ENCODE data around the gene RRP36. TPM values are rescaled to one million over a fixed set of nuclear protein-coding genes. Genes with fewer than 3 reads are reported as not detected.

The RRP36 gene
- total and polyA plus RNA-seq, 4 donors: 23.4 to 33.4 (median 26.2) TPM

GRCh38 chr6:43020052-43020705 lies 1.2 kb upstream of the RRP36 start:
- no peaks in the 10 kb centered on the region for H3K27me3 ChIP-seq (ENCODE audit: control insufficient read depth in 4 of 4, insufficient read depth in 4 of 4, low read length in 3 of 4)
- no peak for DNase-seq (ENCODE audit: low spot score)
- no peak overlapping the region for H3K4me3 ChIP-seq (ENCODE audit: low read depth in 1 of 3, low read length in 3 of 3)
- H3K27ac ChIP-seq (ENCODE audit: low read depth in 1 of 2, low read length in 2 of 2): no peak overlapping the region
- H3K4me1 ChIP-seq (ENCODE audit: control insufficient read depth in 4 of 4, insufficient read depth in 4 of 4, low read length in 3 of 4): peaks cover 2 to 19% (median 15%) of the 10 kb centered on the region in 4 donors
- peaks cover 0 to 31% (median 19%) of the 10 kb centered on the region in 4 donors for H3K36me3 ChIP-seq (ENCODE audit: control insufficient read depth in 4 of 4, insufficient read depth in 3 of 4, low read depth in 1 of 4, low read length in 3 of 4)
- 98% methylated on average over 3 of the region's 3 CpGs for WGBS
- H3K9ac ChIP-seq (ENCODE audit: low read depth in 1 of 2, low read length in 2 of 2): no peak overlapping the region
- H3K9me3 ChIP-seq (ENCODE audit: control insufficient read depth in 4 of 4, low read length in 3 of 4): no peaks in the 10 kb centered on the region
- TF ChIP-seq HNF4A (conservative IDR thresholded peaks at IDR 0.05) (no peak), EGR1 (IDR thresholded peaks at IDR 0.05; ENCODE audit: low read depth in 2 of 2) (no peak), FOXA1 (IDR thresholded peaks at IDR 0.05) (no peak), ZBTB33 (IDR thresholded peaks at IDR 0.05) (no peak), GABPA (IDR thresholded peaks at IDR 0.05 in 1 of 2, conservative IDR thresholded peaks at IDR 0.05 in 1 of 2) (no peak), NR2F2 (IDR thresholded peaks at IDR 0.05) (no peak), YY1 (IDR thresholded peaks at IDR 0.05) (no peak), HNF4G (IDR thresholded peaks at IDR 0.05) (no peak), SP1 (IDR thresholded peaks at IDR 0.05) (no peak), TAF1 (conservative IDR thresholded peaks at IDR 0.05) (no peak), CTCF (IDR thresholded peaks at IDR 0.05; ENCODE audit: low read depth, low read length, missing input control) (no peak), MAX (IDR thresholded peaks at IDR 0.05) (no peak)

- Histone ChIP-seq H3K27ac (ENCODE audit: low read depth in 1 of 2, low read length in 2 of 2) (peak overlapping the region; percentile 86 to 95), H3K9me3 (ENCODE audit: control insufficient read depth in 4 of 4, low read length in 3 of 4) (no peaks in the 10 kb centered on the region), H3K27me3 (ENCODE audit: control insufficient read depth in 4 of 4, insufficient read depth in 4 of 4, low read length in 3 of 4) (no peaks in the 10 kb centered on the region), H3K4me3 (ENCODE audit: low read depth in 1 of 3, low read length in 3 of 3) (peak overlapping the region; percentile 92 to 100 (median 94)), H3K4me1 (ENCODE audit: control insufficient read depth in 4 of 4, insufficient read depth in 4 of 4, low read length in 3 of 4) (peaks cover 2 to 15% (median 13%) of the 10 kb centered on the region in 4 donors), H3K9ac (ENCODE audit: low read depth in 1 of 2, low read length in 2 of 2) (peak overlapping the region; percentile 48 to 53), H3K36me3 (ENCODE audit: control insufficient read depth in 4 of 4, insufficient read depth in 3 of 4, low read depth in 1 of 4, low read length in 3 of 4) (peaks cover 0 to 34% (median 21%) of the 10 kb centered on the region in 4 donors)
- WGBS: 61% methylated on average over 5 of the region's 5 CpGs
- no peak for TF ChIP-seq JUND (IDR thresholded peaks at IDR 0.05)
- TF ChIP-seq FOXA2 (IDR thresholded peaks at IDR 0.05): no peak
- TF ChIP-seq SP1 (IDR thresholded peaks at IDR 0.05): no peak
- no peak for TF ChIP-seq RXRA (IDR thresholded peaks at IDR 0.05)
- TF ChIP-seq MAX (IDR thresholded peaks at IDR 0.05): no peak
- TF ChIP-seq ZBTB33 (IDR thresholded peaks at IDR 0.05): no peak
- TF ChIP-seq HNF4A (conservative IDR thresholded peaks at IDR 0.05): no peak
- TF ChIP-seq ATF3 (IDR thresholded peaks at IDR 0.05): no peak
- TF ChIP-seq CTCF (IDR thresholded peaks at IDR 0.05; ENCODE audit: low read depth, low read length, missing input control): no peak
- no peak for TF ChIP-seq REST (IDR thresholded peaks at IDR 0.05)
- TF ChIP-seq FOXA1 (IDR thresholded peaks at IDR 0.05): no peak
- TF ChIP-seq YY1 (IDR thresholded peaks at IDR 0.05): no peak
- no peak for TF ChIP-seq EGR1 (IDR thresholded peaks at IDR 0.05; ENCODE audit: low read depth in 2 of 2)
- no peak for DNase-seq (ENCODE audit: low spot score)
Observed at GRCh38 chr6:43020847-43021246, 576 bp upstream of the RRP36 start.
